Suppressor macrophage (primary cell): ENCODE measurements around the gene GYPE.
"Not testable (repeated sequence)": the region's sequence is repeated elsewhere in the genome, so short reads cannot be mapped to it uniquely, and the experiment has no call there.

Source experiments
- DNase-seq, 4 experiments: peaks; one replicate each; pipeline ENCODE4 v3.0.0-alpha.2; 2020 to 2022
- total RNA-seq, 17 experiments: gene quantifications; one replicate each; lab custom pipeline; 2026; ENCODE audit warnings: mixed read lengths in 6 of 17, inconsistent platforms in 3 of 17; lab: John Stamatoyannopoulos, UW

The GYPE gene
- 0 to 1.8 (median 0) reads per million in 17 experiments for total RNA-seq

DNA sequence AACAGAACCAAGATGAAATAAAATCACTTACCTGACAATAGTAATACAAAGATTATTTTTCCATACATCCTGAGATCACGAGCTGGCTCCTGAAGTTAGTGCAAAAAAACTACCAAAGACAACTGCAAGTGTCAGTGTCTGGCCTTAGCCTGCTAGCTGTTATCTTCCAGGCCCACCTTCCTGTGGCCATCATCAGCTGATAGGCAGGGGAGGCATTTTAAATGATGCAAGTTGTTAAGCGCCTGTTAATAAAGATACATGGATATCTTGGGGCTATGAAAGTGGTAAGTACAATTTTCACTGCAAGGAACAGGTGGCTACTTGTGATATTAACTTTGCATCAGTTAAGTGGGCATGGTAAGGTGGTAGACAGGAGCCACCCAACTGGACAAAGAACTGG, at the start of gene GYPE:
Gene GYPE (minus strand): TSS at position 120 of the 400 bp plus-strand sequence. CDS start 52 bp downstream, at position 68.
- DNase-seq: not testable (repeated sequence)

DNA sequence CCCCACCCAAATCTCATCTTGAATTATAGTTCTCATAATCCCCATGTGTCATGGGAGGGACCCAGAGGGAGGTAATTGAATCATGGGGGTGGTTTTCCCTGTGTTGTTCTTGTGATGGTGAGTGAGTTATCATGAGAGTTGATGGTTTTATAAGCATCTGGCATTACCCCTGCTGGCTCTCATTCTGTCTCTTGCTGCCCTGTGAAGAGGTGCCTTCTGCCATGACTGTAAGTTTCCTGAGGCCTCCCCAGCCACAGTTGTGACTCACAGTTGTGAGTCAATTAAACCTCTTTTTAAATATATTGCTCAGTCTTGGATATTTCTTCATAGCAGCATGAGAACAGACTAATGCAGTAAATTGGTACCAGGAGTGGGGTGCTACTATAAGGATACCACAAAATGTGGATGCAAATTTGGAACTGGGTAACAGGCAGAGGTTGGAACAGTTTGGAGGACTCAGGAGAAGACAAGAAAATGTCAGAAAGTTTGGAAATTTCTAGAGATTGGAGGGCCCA, 46.2 kb upstream of the GYPE start:
- DNase-seq: not testable (repeated sequence)

DNA sequence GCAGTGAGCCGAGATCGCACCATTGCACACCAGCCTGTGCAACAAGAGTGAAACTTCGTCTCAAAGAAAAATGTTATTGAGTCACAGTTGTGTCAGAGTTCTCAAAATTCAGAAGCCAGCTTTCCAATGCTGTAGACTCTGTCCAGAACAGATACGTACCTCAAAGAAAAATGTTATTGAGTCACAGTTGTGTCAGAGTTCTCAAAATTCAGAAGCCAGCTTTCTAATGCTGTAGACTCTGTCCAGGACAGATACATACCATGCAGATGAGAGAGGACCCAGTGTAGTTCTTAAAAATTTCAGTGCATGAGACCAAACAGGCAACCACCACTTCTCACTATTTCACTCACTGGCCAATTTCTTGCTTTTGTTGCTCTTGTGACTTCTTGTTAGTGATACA, 45.6 kb upstream of the GYPE start:
- not testable (repeated sequence) for DNase-seq

DNA sequence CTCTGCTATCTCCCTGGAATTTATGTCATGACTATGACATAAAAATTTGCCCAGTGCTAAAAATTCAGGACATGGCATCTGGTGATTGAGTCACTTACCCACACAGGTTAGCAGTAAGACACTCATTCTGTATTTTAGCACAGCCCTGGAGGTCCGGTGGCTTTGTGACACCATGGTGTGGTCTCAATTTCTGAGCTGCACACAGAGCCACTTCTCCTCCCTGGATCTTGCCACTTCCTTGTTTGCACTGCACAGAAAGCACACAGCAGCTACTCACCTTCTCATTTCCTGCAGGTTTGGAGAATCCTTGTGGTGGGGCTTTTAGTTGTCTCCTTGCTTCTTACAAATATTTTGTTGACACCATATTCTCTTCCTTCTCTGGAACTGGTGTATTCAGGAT, 44.8 kb upstream of the GYPE start:
- DNase-seq: not testable (repeated sequence)

DNA sequence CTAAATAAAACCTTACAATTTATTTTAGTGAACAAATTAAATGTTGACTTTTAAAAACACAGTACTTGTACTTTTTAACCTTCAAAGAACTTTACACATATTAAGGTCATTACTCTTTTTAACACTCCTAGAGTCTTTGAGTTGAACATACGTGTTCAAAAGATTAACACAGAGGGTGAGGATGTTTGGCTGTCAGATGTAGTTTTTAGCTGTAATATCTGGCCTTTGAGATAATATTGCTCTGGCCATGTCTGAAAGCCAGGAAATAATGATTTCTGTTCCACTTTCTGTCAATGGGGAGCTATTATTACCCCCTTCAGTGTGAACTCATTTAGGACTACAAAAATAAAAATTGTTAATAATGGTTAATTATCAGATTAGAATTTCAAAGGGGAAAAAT, 42.1 kb upstream of the GYPE start:
- DNase-seq: not testable (repeated sequence)

DNA sequence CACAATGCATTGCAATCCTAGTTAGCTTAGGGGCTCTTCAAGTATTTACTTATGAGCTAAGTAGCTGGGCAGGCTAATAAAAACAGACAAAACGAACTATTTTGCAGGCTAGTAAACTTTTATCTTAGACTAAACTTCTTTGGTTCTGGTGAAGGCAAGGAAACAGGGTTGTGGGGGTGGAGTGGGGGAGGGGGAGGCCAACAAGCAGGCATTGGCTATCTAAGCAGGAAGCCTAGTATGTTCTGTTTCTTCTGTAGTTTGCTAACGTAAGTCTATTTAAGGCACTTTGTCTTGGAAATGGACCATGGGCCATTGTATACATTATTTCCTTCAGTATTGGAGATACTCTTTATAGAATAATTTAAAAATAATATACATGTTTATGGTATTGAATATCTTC, 35.3 kb upstream of the GYPE start:
- not testable (repeated sequence) for DNase-seq

DNA sequence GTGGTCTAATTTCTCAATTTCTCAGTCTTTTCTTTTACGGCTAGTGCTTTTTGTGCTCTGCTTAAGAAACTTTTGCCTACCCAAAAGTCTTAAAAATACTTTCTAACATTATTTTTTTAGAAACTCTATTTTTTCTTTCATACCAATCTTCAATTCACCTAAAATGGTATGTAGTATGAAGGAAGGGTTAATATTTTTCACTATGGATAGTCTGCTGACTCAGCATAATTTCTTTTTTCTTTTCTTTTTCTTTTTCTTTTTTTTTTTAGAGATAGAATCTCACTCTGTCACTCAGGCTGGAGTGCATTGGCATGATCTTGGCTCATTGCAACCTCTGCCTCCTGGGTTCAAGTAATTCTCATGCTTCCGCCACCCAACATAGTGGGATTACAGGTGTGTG, 34.2 kb upstream of the GYPE start:
- DNase-seq: no peak

DNA sequence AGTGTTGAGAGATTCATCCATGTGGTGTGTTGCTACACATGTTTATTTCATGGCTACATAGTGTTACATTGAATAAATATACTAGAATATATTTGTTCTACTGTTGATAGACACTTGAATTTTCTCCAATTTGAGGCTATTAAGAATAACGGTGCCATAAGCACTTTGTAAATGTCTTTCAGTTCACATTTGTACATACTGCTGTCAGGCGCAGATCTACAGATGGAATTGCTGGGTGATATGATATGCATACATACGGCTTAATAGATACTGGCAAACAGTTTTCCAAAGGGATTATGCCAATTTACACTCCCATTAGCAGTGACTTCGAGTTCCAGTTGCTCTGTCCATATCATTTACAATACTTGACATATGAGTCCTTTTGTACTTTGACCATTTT, 33.5 kb upstream of the GYPE start:
- not testable (repeated sequence) for DNase-seq

DNA sequence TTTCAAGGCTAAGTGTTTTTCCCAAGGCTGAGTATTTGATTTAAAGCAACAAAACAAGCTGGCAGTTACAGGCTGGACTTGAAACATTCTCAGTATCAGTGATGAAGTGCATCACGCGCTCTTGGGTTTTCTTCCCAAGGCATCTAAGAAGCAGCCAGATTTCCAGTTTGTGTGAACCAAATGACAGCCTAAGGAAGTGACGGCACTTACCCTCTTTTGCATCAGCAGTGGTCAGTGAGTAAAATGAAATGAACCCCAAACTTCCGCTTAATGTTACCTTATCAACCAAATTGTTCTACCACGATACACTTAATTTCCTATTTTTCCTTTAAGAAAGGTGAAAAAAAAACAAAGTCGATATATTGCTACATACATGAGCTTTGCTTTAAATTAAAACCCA, 15.8 kb upstream of the GYPE start:
- DNase-seq: peak; percentile 69 to 88 (median 70)

DNA sequence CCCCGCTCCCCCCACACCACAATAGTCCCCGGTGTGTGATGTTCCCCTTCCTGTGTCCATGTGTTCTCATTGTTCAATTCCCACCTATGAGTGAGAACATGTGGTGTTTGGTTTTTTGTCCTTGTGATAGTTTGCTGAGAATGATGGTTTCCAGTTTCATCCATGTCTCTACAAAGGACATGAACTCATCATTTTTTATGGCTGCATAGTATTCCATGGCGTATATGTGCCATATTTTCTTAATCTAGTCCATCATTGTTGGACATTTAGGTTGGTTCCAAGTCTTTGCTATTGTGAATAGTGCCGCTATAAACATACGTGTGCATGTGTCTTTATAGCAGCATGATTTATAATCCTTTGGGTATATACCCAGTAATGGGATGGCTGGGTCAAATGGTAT, 11.1 kb upstream of the GYPE start:
- not testable (repeated sequence) for DNase-seq

DNA sequence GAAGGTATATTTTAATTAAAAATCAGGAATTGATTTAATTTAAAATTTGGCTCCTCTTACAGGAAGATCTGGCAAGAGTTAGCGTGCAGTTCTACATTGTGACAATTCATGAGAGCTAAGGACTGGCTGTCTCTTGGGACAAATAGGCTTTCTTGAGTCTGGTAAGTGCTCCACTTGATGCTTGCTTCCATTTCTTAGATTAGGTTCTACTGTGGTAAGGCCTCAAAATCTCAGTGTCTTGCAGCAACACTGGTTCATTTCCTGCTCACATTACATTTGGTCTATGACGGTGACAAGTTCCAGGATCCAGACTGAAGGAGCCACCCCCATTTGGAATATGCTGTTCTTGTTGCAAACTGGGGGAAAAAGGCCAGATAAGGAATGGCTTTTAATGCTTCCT, 7.1 kb upstream of the GYPE start:
- DNase-seq: not testable (repeated sequence)

DNA sequence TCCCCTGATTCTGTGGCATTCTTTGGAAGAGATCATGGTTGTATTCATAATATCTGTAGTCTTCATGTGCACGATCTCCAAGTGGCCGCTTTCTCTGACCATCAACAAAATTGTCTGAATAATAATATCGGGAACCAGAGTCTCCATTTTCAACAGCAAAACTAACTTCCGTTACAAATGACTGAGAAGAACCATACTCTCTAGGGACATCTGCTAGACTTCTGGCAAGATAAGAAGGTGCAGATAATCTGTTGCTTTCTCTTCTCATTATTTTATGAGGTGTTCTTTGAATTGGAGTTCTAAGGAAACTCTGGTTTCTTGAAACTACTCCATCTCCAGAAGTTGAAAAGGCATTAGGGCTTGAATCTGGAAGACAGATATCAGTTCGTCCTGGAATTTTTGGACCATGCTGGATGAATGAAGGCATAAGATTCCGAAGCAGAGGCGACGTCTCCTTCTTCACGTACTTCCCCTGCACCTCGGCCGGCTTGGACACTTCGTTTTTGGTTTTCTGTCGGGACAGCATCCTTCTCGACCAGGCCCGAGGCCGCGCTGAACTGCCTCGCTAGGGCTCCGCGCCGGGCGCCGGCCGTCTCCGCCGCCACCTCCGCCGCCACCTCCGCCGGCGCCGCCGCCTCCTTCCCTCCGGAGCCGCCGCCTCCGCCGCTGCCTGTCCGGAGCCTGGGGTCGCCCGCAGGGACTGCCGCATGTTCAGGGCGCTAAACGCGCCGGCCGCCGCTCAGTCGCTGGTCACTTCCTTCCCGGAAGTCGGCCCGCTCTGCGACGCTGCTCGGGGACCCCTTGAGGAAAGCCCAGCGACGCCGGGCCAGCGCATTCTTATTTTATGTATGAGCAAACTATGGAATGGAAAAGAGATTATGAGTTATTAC, 6.4 kb upstream of the GYPE start:
- DNase-seq: peak; percentile 5 to 53 (median 28)

DNA sequence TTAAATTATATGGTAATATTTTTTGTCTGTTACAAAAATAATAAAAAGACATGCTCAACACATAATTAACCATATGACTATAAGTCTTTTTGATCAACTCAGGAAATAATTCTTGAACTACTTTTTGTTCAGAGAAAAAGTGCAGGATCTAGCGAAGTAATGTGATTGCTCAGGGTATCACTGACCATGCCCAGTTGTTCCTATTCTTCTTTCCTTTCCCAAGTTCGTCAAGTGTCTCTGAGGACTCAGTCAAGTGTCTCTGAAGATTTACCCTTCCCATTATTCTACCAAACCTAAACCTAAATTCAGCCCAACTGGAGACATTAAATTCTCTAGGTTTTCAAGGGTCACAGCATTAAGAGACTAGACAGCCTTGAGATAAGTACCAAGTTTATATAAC, 5.5 kb upstream of the GYPE start:
- not testable (repeated sequence) for DNase-seq

DNA sequence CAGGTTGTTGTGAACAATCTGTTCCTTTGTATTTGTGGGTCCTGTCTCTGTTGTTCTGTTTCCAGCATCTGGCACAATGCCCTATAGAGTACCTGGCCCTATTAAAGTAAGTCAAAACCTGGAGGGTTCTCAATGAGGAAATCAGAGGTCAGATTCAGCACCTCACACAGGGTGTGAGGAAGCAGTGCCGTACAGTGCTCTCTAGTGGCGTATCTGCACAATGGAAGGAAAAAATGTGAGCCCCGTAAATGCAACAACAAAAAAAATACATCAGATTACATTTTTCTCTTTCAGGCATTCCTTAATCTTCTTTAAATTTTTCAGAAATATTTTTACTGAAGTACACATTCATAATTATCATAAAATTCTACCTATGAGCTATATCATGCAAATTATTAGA, 2.5 kb upstream of the GYPE start:
- peak in 3 of 4 experiments; percentile 22 to 30 (median 29) for DNase-seq

DNA sequence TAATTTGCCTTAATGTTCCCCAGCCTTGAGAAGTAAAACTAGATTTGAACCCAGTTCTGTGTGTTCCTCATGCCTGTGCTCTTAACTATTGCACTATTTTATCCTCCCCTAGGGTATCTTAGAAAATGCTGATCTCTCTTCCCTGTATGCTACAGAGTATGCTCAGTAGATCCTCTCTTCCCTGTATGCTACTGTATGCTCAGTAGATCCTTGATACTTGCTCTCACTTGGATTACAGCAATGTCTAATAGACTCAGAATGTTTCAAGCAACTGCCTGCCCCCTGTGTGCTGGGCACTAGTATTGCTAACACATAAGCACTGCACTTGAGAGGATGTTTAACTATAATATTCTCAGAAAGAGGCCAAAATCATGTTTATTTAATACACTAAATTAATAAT, 928 bp downstream of the GYPE start:
- not testable (repeated sequence) for DNase-seq

DNA sequence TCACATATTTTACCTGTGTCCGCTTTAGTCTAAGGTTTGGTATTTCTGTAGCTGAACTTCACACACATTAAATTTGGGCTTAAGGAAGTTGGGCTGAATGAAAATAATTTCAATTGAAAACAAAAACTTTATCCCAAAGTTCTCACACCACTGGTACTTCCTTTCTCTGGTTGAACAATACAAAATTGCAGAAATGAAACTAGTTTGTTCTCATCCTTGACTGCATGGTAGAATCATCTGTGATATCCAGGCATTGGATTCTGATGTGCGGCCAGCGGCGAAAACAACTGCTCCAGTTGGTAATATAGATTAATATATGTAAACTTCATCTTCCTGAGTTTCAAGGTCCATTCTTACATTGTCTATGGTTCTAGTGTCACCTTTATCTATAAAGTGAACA, 15.0 kb downstream of the GYPE start:
- DNase-seq: peak in 1 of 4 experiments; percentile 12

DNA sequence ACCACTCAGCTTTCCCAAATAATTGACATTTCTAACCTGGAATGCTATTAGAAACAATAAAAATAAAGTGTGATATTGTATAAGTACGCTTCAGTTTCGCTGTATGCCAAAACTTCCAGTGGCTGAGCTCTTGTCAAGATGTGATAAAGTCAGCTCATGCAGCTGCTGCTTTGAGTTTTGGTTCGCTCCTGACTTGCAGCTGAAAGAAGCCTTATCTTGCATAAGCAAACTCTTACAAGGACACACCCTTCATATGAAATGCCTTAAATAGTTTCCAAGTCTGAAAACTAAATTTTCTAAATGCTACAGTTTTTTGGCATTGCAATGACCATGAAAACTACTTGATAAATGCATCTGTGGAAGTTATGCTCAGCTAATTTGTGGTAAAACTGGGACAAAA, 17.2 kb downstream of the GYPE start:
- DNase-seq: not testable (repeated sequence)

DNA sequence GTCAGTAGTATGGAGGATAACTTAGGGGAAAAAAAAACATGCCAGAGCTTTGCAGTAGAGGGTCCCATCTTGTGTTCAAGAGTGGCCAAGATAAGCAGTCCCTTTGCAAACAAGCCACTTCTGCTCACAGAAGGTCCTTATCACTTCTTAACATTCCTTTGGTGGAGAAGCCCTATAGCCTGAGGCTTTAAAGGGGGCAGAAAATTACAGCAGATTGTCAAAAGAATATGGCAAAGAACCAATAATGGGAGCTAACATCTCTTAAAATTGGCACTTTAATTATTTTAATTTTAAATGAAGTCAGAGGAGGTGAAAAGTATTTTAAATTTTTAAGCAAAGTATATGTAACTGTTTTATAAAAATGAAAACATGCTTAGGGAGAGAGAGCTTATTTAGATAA, 20.4 kb downstream of the GYPE start:
- DNase-seq: not testable (repeated sequence)

DNA sequence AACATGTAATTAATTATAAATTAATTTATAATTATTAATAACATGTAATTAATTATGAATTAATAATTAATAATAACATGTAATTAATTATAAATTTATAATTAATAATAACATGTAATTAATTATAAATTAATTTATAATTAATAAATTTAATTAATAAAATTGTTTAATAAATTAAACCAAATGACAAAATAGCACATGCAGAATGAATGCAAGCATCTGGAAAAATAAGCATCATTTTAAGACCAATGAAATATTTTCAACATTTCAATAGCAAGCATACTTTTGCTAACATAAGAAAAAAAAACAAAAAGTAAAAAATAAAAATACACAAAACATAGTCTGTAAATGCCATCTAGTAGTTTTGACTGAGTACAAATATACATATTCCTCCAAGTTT, 21.8 kb downstream of the GYPE start:
- no peak for DNase-seq

DNA sequence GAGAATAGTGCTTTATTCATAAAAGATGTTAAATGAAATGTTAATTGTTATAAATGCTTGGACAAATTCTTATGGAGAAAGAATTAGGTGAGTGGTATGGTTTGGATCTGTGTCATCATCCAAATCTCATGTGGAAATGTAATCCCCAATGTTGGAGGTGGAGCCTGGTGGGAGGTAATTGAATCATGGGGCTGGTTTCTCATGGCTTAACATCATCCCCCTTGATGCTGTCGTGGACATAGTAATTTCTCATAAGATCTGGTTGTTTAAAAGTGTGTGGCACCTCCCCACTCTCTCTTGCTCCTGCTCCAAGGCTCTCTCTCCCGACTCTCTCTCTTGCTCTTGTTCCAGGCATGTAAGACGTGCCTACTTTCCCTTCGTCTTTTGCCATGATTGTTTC, 22.5 kb downstream of the GYPE start:
- DNase-seq: no peak

DNA sequence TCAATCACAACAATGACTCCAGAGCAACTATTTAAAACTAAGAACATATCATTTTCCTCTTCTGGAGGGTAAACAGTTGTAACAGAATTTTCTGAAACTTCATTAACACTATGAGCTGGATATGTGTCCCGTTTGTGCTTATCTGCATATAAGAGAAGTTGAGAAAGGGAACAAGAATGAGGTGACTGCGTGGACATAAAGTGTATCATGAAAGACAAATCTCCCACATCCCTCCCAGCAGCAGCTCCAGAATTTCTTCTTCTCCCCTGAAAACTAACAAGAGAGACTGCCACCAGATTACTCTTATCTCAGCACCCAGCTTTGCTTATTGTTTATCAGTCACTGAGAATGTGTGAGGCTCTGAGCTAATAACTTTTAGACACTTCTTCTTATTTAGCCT, 25.8 kb downstream of the GYPE start:
- DNase-seq: not testable (repeated sequence)

DNA sequence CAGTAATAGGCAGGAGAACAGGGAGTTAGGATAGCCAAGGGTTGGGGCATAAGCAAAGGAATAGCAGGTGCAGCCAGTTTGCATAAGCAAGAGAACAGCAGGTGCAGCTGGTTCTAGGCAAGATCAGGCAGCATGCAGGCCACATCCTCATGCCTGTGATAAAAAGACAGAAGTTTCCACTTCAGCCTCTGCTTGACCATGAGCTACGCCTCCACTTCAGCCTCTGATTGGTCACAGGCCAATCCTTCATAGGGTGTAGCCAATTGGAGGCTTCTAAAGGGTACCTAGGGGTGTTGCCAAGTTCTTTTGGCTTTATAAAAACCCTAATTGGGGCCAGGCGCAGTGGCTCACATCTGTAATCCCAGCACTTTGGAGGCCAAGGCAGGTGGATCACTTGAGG, 30.0 kb downstream of the GYPE start:
- DNase-seq: not testable (repeated sequence)

DNA sequence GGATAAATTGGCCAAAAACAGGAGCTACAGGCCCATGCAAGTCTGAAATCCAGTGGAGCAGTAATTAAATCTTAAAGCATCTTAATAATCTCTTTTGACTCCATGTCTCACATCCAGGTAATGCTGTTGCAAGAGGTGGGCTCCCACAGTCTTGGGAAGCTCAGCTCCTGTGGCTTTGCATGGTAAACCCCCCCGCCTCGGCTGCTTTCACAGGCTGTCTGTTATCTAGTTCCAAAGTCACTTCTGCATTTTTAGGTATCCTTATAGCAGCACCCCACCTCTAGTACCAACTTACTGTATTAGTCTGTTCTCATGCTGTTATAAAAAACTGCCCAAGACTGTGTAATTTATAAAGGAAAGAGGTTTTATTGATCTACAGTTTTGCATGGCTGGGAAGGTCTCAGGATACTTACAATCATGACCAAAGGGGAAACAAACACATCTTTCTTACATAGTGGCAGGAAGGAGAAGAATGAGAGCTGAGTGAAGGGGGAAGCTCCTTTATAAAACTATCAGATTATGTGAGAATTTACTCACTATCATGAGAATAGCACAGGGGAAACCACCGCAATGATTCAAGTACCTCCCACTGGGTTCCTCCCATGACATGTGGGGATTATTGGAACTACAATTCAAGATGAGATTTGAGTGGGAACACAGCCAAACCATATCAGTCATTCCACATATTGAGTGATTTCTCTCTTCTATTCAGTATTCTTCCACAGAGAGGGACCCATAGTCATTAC, 34.7 kb downstream of the GYPE start:
- not testable (repeated sequence) for DNase-seq
